ENCODE data around the gene MAP7D1.
A peak's percentile ranks its signal among the peaks of the same experiment; 100 is the strongest.

DNA sequence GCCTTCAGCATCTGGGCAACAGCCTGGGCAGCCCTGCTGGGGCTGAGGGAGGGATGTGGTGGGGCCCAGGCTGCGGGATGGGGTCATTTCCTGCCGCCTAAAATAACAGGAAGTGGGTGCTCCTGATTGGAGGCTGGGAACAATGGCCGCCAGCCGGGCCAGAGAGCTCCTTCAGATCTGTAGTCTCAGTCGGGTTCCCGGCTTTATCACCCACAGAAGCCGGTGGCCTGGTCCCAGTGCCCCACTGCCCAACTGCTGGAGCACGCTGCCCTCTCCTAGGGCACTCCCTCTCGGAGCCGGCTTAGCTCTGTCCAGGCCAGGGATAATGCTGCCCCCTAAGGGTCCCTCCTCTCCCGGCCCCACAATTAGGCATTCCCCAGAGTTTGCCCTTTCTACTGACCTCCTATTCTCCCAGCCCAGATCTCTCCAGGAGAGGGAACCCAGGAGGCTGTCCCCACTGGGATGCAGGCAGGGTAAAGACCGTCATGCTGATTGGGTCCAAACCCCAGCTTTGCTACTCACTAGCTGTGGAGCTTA lies 5.1 kb downstream of the MAP7D1 start:
- TF ChIP-seq, protein P1, sequence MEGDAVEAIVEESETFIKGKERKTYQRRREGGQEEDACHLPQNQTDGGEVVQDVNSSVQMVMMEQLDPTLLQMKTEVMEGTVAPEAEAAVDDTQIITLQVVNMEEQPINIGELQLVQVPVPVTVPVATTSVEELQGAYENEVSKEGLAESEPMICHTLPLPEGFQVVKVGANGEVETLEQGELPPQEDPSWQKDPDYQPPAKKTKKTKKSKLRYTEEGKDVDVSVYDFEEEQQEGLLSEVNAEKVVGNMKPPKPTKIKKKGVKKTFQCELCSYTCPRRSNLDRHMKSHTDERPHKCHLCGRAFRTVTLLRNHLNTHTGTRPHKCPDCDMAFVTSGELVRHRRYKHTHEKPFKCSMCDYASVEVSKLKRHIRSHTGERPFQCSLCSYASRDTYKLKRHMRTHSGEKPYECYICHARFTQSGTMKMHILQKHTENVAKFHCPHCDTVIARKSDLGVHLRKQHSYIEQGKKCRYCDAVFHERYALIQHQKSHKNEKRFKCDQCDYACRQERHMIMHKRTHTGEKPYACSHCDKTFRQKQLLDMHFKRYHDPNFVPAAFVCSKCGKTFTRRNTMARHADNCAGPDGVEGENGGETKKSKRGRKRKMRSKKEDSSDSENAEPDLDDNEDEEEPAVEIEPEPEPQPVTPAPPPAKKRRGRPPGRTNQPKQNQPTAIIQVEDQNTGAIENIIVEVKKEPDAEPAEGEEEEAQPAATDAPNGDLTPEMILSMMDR (IDR thresholded peaks at IDR 0.05; ENCODE audit: poor library complexity), result peak; percentile 29
- TF ChIP-seq EZH2 (IDR thresholded peaks at IDR 0.05; ENCODE audit: borderline replicate concordance) (no peak), EZH2phosphoT487 (IDR thresholded peaks at IDR 0.05; ENCODE audit: low read depth, severe bottlenecking, unreplicated experiment) (no peak)

Data from hepatocyte (in vitro differentiated cells).